Measurements from ENCODE around the gene NFIA.

NFIA gene

GRCh38 chr1:61237659-61238358 is 155.4 kb downstream of the NFIA start:
- no peaks in the 10 kb centered on the region for H3K36me3 ChIP-seq (ENCODE audit: control insufficient read depth, insufficient read depth, low read length)
- H3K4me3 ChIP-seq (ENCODE audit: extremely low read depth, insufficient read depth, low read length, poor library complexity, severe bottlenecking) = no peak overlapping the region
- no peaks in the 10 kb centered on the region for H3K4me1 ChIP-seq (ENCODE audit: control insufficient read depth, insufficient read depth, low read length, poor library complexity, severe bottlenecking)
- H3K27ac ChIP-seq (ENCODE audit: low read depth, low read length, severe bottlenecking) = no peak overlapping the region
- 67% methylated on average over 1 of the region's 3 CpGs; no CpG with 5 or more reads in 1 of the 2 experiments for WGBS, 2 experiments (ENCODE audit: insufficient coverage in 2 of 2)
- no peaks in the 10 kb centered on the region for H3K9me3 ChIP-seq (ENCODE audit: control insufficient read depth, low read length)

DNA sequence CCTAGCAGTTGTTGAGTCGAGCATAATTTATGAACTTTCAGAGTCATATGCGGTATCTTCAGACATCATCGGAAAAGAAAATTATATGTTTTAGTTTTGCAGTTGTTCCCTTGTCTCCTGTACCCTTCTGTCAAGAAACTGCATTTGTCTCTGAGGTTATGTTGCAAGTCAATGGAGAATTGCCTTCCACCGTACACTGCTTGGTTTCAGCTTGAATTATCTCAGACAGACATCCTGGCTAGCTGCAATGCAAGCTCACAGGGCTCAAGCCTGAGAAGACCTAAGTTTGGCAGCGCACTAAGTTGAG is 156.0 kb downstream of the NFIA start:
- no peaks in the 10 kb centered on the region for H3K36me3 ChIP-seq (ENCODE audit: control insufficient read depth, insufficient read depth, low read length)
- no peak overlapping the region for H3K4me3 ChIP-seq (ENCODE audit: extremely low read depth, insufficient read depth, low read length, poor library complexity, severe bottlenecking)
- H3K27ac ChIP-seq (ENCODE audit: low read depth, low read length, severe bottlenecking) = no peak overlapping the region
- WGBS, 2 experiments (ENCODE audit: insufficient coverage in 2 of 2) = 79 to 80% methylated on average over 1 to 5 of the region's 5 CpGs
- no peaks in the 10 kb centered on the region for H3K9me3 ChIP-seq (ENCODE audit: control insufficient read depth, low read length)
- no peaks in the 10 kb centered on the region for H3K4me1 ChIP-seq (ENCODE audit: control insufficient read depth, insufficient read depth, low read length, poor library complexity, severe bottlenecking)

DNA sequence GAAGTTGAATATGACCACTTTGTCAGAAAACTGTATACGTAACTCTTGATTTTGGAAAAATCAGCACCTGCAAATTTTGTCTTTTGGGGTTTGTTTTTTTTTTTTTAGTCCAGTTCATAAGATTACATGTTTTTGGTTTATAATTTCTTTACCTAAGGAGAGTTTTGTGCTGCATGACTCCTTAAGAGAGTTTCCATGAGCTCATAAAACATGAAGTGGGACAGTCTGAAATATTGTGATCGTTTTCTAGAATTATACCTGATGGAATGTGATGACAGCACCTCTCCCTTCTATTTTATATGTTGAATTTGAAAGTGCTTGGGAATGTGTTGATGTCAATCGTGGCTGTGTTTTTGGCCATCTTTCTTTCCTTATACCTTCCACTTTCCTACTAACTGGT is 158.5 kb downstream of the NFIA start:
- Histone ChIP-seq H3K4me1 (ENCODE audit: control insufficient read depth, insufficient read depth, low read length, poor library complexity, severe bottlenecking) (no peaks in the 10 kb centered on the region), H3K27ac (ENCODE audit: low read depth, low read length, severe bottlenecking) (no peak overlapping the region), H3K9me3 (ENCODE audit: control insufficient read depth, low read length) (no peaks in the 10 kb centered on the region), H3K36me3 (ENCODE audit: control insufficient read depth, insufficient read depth, low read length) (no peaks in the 10 kb centered on the region), H3K4me3 (ENCODE audit: extremely low read depth, insufficient read depth, low read length, poor library complexity, severe bottlenecking) (no peak overlapping the region)
- 63 to 100% methylated on average over 1 of the region's 3 CpGs for WGBS, 2 experiments (ENCODE audit: insufficient coverage in 2 of 2)

GRCh38 chr1:61241411-61241838 is 159.1 kb downstream of the NFIA start:
- no peaks in the 10 kb centered on the region for H3K9me3 ChIP-seq (ENCODE audit: control insufficient read depth, low read length)
- no peak overlapping the region for H3K27ac ChIP-seq (ENCODE audit: low read depth, low read length, severe bottlenecking)
- H3K4me3 ChIP-seq (ENCODE audit: extremely low read depth, insufficient read depth, low read length, poor library complexity, severe bottlenecking) = no peak overlapping the region
- H3K4me1 ChIP-seq (ENCODE audit: control insufficient read depth, insufficient read depth, low read length, poor library complexity, severe bottlenecking) = no peaks in the 10 kb centered on the region
- no peaks in the 10 kb centered on the region for H3K36me3 ChIP-seq (ENCODE audit: control insufficient read depth, insufficient read depth, low read length)
- 100% methylated on average over 1 to 2 of the region's 4 CpGs for WGBS, 2 experiments (ENCODE audit: insufficient coverage in 2 of 2)

GRCh38 chr1:61241973-61242381 is 159.6 kb downstream of the NFIA start:
- 100% methylated on average over 1 of the region's 2 CpGs for WGBS, 2 experiments (ENCODE audit: insufficient coverage in 2 of 2)
- H3K4me3 ChIP-seq (ENCODE audit: extremely low read depth, insufficient read depth, low read length, poor library complexity, severe bottlenecking) = no peak overlapping the region
- no peaks in the 10 kb centered on the region for H3K4me1 ChIP-seq (ENCODE audit: control insufficient read depth, insufficient read depth, low read length, poor library complexity, severe bottlenecking)
- H3K9me3 ChIP-seq (ENCODE audit: control insufficient read depth, low read length) = no peaks in the 10 kb centered on the region
- no peaks in the 10 kb centered on the region for H3K36me3 ChIP-seq (ENCODE audit: control insufficient read depth, insufficient read depth, low read length)
- no peak overlapping the region for H3K27ac ChIP-seq (ENCODE audit: low read depth, low read length, severe bottlenecking)

- Histone ChIP-seq H3K27ac (ENCODE audit: low read depth, low read length, severe bottlenecking) (no peak overlapping the region), H3K4me1 (ENCODE audit: control insufficient read depth, insufficient read depth, low read length, poor library complexity, severe bottlenecking) (no peaks in the 10 kb centered on the region), H3K9me3 (ENCODE audit: control insufficient read depth, low read length) (no peaks in the 10 kb centered on the region), H3K4me3 (ENCODE audit: extremely low read depth, insufficient read depth, low read length, poor library complexity, severe bottlenecking) (no peak overlapping the region), H3K36me3 (ENCODE audit: control insufficient read depth, insufficient read depth, low read length) (no peaks in the 10 kb centered on the region)
- WGBS, 2 experiments (ENCODE audit: insufficient coverage in 2 of 2) = no CpG with 5 or more reads among the region's 1 CpG
These were observed 161.8 kb downstream of the NFIA start for GRCh38 chr1:61244114-61244513.

GRCh38 chr1:61245696-61246400 is 163.5 kb downstream of the NFIA start:
- Histone ChIP-seq H3K36me3 (ENCODE audit: control insufficient read depth, insufficient read depth, low read length) (no peaks in the 10 kb centered on the region), H3K4me3 (ENCODE audit: extremely low read depth, insufficient read depth, low read length, poor library complexity, severe bottlenecking) (no peak overlapping the region), H3K4me1 (ENCODE audit: control insufficient read depth, insufficient read depth, low read length, poor library complexity, severe bottlenecking) (no peaks in the 10 kb centered on the region), H3K9me3 (ENCODE audit: control insufficient read depth, low read length) (no peaks in the 10 kb centered on the region), H3K27ac (ENCODE audit: low read depth, low read length, severe bottlenecking) (no peak overlapping the region)
- WGBS, 2 experiments (ENCODE audit: insufficient coverage in 2 of 2) = 83 to 96% methylated on average over 1 to 3 of the region's 7 CpGs

- Histone ChIP-seq H3K4me3 (ENCODE audit: extremely low read depth, insufficient read depth, low read length, poor library complexity, severe bottlenecking) (no peak overlapping the region), H3K27ac (ENCODE audit: low read depth, low read length, severe bottlenecking) (no peak overlapping the region), H3K4me1 (ENCODE audit: control insufficient read depth, insufficient read depth, low read length, poor library complexity, severe bottlenecking) (no peaks in the 10 kb centered on the region), H3K9me3 (ENCODE audit: control insufficient read depth, low read length) (no peaks in the 10 kb centered on the region), H3K36me3 (ENCODE audit: control insufficient read depth, insufficient read depth, low read length) (no peaks in the 10 kb centered on the region)
- 89 to 92% methylated on average over 4 to 7 of the region's 8 CpGs for WGBS, 2 experiments (ENCODE audit: insufficient coverage in 2 of 2)
These were observed 164.9 kb downstream of the NFIA start for GRCh38 chr1:61247051-61247825.

GRCh38 chr1:61247881-61248752 is 165.8 kb downstream of the NFIA start:
- Histone ChIP-seq H3K27ac (ENCODE audit: low read depth, low read length, severe bottlenecking) (no peak overlapping the region), H3K4me3 (ENCODE audit: extremely low read depth, insufficient read depth, low read length, poor library complexity, severe bottlenecking) (no peak overlapping the region), H3K9me3 (ENCODE audit: control insufficient read depth, low read length) (no peaks in the 10 kb centered on the region), H3K36me3 (ENCODE audit: control insufficient read depth, insufficient read depth, low read length) (no peaks in the 10 kb centered on the region), H3K4me1 (ENCODE audit: control insufficient read depth, insufficient read depth, low read length, poor library complexity, severe bottlenecking) (no peaks in the 10 kb centered on the region)
- 90 to 92% methylated on average over 3 of the region's 6 CpGs for WGBS, 2 experiments (ENCODE audit: insufficient coverage in 2 of 2)

GRCh38 chr1:61250933-61251332 is 168.6 kb downstream of the NFIA start:
- Histone ChIP-seq H3K9me3 (ENCODE audit: control insufficient read depth, low read length) (no peaks in the 10 kb centered on the region), H3K4me3 (ENCODE audit: extremely low read depth, insufficient read depth, low read length, poor library complexity, severe bottlenecking) (no peak overlapping the region), H3K4me1 (ENCODE audit: control insufficient read depth, insufficient read depth, low read length, poor library complexity, severe bottlenecking) (no peaks in the 10 kb centered on the region), H3K36me3 (ENCODE audit: control insufficient read depth, insufficient read depth, low read length) (no peaks in the 10 kb centered on the region), H3K27ac (ENCODE audit: low read depth, low read length, severe bottlenecking) (no peak overlapping the region)
- WGBS, 2 experiments (ENCODE audit: insufficient coverage in 2 of 2) = no CpG with 5 or more reads among the region's 5 CpGs

Data from mesodermal cell (in vitro differentiated cells).